HG03460 (cell line): ENCODE measurements around the gene CCNK.

ENCODE experiments used
- ATAC-seq: cut with Tn5 transposase; IDR thresholded peaks from one replicate; pipeline ENCODE4 v1.9.1; 2021; ENCODE audit not compliant: unreplicated experiment

Gene CCNK

DNA sequence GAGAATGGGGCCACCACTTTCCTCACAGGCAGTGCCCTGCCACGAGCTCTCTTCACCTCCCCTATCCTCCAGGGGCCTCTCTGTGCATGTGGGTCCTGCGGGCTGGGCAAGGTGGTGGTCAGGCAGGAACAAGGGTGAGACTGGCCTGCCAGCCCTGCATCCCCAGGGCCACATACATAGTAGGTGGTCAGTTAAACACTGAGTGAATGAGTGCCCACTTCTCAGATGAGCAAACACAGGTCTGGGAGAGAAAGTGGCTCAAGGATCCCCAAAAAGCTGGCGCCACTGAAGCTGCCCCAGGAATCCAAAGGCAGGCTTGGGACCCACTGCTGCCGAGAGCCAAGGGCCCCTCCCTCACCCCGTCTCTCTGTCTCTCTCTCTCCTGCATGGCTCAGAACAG lies 51.1 kb downstream of the CCNK start:
- ATAC-seq: no peak

GRCh38 chr14:99534333-99534732 lies 53.1 kb downstream of the CCNK start:
- no peak for ATAC-seq

DNA sequence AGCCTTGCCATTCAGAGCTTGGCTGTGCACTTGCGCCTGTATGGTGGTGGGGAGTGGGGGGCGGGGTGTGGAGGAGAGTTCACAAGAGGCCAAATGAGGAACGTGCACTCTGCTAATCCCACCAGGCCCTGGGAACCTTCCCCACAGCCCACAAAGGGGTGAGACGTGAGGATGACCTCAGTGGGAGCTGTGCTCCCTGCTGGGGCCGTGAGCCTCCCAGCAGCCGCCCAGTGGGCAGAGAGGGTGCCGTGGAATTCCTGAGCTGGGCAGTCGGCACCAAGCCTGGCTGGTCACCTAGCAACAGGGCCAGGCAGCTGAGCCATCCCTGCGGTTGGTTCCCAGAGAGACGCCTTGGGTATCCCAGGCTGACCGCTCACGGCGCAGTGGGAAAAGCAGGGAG lies 53.7 kb downstream of the CCNK start:
- no peak for ATAC-seq

DNA sequence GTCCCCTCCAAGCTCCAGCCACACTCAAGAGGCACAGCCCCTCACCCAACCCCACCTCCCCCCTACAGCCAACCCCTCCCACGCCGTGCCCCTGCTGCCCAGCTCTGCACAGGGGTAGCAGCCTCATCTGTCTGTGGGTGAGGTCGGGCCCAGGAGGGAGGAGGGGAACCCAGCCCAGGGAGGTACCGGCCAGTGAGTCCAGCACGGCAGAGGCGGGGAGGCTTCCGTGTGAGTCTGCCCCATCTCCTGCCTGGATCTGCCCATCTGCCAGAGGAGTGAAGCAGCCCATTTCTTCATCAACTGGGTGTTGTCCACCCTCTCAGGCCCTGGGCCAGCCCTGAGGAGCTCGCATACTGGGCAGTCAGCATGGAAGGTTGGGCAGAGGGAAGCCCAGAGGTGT lies 54.2 kb downstream of the CCNK start:
- no peak for ATAC-seq

- ATAC-seq: no peak
These were observed 54.9 kb downstream of the CCNK start for GRCh38 chr14:99535908-99536778.

GRCh38 chr14:99537399-99537798 lies 56.2 kb downstream of the CCNK start:
- ATAC-seq: no peak

DNA sequence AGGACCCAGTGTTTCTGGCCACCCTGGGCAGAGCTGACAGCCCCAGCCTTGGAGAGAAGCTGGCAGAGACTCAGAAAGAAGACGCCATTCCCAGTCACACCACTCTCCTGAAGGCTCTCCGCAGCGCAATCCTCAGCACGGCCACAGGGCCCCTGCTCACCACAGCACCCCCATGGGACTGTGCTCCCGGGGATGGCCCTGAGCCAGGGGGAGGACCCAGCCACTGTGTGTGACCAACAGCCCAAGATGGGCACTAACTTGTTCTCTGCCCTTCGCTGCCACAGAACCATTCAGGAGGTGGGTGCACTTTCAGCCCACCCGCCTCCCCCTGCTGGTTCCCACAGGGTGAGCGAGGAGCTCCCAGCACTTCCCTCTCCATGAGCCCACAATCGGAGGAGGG lies 57.1 kb downstream of the CCNK start:
- ATAC-seq: no peak

DNA sequence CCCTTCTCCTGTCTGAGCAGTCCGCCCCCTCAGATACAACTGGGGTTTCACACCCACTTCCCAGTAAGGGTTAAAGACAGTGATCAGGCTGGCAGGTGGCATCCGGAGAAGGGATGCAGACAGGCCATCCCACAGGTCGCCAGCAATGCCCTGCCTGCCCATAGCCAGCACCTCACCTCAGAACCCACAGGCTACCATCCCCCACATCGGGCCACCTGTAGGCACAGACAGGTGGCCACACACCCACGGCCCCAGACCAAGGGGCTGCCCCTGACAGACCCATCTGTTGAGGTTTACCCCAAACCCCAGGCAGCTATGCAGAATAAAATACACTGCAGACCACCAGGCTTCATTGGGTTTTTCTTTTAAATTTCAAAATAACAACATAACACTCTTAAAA lies 57.5 kb downstream of the CCNK start:
- no peak for ATAC-seq

- no peak for ATAC-seq
These were observed 58.3 kb downstream of the CCNK start for GRCh38 chr14:99539491-99539890.

DNA sequence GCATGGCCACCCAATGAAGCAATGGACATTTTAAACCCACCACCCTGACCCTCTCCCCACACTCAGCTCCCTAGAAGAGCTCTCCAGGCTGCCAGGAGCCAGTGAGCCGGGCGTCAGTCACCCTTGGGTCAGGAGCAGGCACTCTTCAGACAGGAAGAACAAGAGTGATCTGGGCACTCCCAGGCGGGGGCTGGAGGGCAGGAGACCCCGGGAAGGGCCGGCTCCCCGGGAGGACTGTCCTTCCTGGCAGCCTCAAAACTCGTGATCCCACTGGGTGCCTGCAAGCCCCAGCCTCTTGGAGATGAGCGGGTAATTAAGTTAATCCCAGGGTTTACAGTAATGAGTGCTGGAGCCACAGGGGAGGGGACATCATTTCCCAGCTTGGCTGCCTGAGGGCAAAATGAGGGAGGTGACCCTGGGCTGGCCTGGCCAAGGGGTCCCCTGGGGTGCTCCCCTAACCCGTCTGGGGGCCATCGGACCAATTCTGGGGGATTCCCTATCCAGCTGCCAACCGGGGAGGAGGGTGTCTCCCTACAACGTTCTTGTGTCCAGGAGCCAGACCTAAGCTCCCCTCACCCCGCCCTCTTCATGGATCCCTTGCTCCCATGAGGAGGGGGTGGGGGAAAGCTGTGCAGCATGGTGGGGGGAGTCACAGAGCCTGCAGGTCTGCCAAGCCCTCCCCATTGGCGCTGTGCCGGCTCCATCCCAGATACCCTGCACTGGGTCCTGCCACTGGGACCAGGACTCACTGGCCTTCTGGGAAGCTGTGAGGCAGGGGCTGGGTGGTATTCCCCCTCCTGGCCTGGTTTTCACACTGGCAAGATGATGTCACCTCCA lies 59.2 kb downstream of the CCNK start:
- ATAC-seq: no peak

- ATAC-seq: no peak
These were observed 60.0 kb downstream of the CCNK start for GRCh38 chr14:99541211-99541610.

DNA sequence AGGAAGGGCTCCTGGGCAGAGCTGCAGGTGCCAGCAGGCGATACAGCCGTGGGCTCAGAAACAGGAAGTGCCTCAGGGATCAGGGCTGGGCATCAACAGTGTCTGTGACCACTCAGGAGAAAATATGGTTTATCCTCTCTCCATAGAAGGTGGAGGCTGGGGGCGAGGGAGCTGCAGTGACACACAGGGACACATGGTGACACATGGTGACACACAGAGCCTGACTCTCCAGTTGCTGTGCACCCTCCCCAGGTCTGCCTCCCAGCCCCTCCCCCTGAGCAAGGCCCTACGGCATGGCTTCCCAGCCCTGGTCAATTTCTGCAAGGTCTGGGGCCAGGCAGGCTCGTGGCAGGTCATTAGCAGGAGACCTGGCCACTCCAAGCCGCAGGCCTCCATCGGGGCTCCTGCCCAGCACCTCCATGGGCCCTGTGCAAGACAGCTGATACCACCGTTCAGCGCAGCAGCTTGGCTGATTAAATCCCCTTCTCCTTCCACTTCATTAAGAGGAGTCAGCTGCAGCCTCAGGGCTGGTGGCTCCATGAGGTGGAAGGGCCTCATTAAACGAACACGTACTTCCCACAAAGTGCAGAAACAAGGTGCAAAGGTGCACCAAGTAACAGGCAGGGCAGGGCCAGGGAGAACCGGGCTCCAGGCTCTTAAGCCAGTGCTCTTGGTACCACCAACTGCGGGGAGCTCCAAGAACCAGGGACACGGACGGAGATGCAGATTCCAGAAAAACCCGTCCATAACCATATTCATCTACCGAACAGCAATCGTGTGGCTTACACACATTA lies 60.7 kb downstream of the CCNK start:
- ATAC-seq: no peak

- no peak for ATAC-seq
These were observed 61.4 kb downstream of the CCNK start for GRCh38 chr14:99542566-99542965.

- no peak for ATAC-seq
These were observed 62.2 kb downstream of the CCNK start for GRCh38 chr14:99543370-99543769.

- ATAC-seq: no peak
These were observed 62.8 kb downstream of the CCNK start for GRCh38 chr14:99543985-99544384.

GRCh38 chr14:99544991-99545390 lies 63.8 kb downstream of the CCNK start:
- no peak for ATAC-seq

- ATAC-seq: no peak
These were observed 64.4 kb downstream of the CCNK start for GRCh38 chr14:99545586-99545985.

- ATAC-seq: no peak
These were observed 65.1 kb downstream of the CCNK start for GRCh38 chr14:99546234-99546879.

DNA sequence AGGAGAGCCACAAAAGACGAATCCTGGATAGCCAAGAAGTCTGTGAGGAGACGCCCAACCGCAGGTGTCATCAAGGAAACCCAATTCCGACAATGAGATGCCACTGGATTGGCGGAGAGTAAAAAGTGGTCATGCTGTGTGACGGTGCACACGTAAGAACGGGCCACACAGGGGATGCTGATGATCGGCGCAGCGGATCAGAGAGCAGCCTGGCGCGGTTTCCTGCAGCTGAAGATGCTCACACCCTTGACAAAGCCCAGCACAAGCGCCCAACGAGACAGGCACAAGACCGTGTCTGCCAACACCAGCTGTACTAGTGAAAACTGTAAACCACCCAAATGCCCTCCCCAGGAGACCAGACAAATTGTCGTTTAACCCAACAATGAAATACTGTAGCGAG lies 67.0 kb downstream of the CCNK start:
- no peak for ATAC-seq

GRCh38 chr14:99548871-99549515 lies 67.8 kb downstream of the CCNK start:
- no peak for ATAC-seq
